HPDE6-E6E7 (cell line): Measurements from ENCODE around the gene HOXD10.

Experiments used
- DNase-seq: peaks from one replicate; pipeline ENCODE4 v3.0.0; 2011; ENCODE audit warnings: missing footprints; ENCODE audit errors: extremely low spot score

The HOXD10 gene

DNA sequence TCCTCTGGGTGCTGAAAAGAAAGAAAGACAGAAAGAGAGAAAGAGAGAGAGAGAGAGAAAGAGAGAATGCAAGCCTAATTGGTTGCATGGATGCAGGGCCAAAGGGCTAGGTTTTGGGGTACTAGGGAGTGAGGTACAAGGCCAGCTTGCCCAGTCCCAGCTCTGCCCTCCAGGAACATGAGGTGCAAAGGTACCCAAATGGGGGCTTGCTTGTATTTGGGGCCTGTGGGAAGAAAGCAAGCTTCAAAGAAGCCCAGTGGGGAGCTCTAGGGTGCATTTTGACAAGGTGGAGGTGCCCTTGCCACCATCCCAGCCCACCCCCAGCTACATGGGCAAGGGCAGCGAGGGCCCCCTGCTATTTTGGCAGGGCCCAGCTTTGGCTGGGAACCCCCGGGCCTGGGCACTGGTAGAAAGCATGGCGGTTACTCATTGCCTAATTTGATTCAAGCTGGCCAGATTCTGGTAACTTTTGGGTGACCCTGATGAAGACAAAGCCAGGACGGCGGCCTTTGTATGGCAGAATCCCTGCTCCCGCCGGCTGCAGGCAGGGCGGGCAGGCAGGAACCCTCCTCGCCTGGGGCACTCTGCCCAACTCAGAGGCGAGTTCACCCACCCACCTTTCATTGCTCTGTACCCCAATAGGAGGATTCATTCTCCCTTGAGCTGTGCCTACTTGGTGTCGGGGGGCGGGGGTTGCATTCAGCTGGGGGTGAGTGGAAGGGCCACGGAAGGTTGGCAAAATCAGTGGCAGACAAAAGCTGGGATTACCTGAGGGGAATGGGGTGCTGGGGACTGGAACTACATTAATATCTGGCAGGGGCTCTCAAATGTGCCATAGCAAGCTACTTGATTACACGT, 34.2 kb downstream of the HOXD10 start:
- no peak for DNase-seq

DNA sequence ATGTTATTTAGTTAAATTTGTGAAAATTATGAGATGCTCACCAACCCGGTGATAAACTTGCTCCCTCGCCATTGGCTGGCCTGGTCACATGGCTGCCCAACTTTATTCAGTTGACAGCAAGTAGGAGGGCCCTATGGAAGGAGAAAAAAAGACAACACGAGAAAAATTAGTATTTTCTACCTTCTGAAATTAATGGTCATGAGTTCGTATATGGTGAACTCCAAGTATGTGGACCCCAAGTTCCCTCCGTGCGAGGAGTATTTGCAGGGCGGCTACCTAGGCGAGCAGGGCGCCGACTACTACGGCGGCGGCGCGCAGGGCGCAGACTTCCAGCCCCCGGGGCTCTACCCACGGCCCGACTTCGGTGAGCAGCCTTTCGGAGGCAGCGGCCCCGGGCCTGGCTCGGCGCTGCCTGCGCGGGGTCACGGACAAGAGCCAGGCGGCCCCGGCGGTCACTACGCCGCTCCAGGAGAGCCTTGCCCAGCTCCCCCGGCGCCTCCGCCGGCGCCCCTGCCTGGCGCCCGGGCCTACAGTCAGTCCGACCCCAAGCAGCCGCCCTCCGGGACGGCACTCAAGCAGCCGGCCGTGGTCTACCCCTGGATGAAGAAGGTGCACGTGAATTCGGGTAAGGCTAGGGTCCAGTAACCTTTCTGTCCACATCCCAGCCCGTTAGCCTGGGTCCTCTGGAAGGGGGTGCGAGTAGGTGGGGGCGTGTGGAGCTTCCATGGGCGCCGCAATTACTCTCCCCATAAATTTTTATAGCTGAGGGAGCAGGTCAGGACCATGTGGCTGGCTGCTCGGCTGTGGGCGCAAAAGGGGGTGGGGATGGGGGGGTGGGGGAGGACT, 35.1 kb downstream of the HOXD10 start, which contains the start of gene HOXD4:
HOXD4 (plus strand) TSS at position 109 of the 846 bp plus-strand sequence; CDS start at position 193, 84 bp downstream.
- DNase-seq, result no peak

DNA sequence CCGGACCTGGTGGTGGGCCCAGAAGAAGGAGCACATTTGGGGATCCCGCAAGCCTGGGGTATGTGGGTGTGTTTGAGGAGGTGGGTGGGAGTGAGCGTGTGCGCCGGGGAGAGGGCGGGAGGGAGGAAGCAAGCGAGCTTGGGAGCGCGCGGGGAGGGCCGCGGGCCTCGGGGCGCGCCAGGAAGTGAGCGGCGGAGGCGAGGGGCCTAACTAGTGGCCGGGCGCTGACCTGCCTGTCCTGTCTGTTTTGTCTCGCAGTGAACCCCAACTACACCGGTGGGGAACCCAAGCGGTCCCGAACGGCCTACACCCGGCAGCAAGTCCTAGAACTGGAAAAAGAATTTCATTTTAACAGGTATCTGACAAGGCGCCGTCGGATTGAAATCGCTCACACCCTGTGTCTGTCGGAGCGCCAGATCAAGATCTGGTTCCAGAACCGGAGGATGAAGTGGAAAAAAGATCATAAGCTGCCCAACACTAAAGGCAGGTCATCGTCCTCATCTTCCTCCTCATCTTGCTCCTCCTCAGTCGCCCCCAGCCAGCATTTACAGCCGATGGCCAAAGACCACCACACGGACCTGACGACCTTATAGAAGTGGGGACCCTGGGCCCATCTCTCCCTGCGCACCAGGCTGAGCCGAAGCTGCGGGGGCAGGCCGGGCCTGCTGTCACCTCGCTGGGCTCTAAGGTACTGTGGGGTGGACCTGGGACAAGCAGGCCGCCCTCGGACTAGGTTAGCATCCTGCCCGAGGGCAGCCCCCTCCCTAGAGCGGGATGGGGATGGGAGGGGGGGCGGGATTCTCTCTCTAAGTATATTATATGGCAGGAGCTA, 36.0 kb downstream of the HOXD10 start:
- DNase-seq, result no peak

DNA sequence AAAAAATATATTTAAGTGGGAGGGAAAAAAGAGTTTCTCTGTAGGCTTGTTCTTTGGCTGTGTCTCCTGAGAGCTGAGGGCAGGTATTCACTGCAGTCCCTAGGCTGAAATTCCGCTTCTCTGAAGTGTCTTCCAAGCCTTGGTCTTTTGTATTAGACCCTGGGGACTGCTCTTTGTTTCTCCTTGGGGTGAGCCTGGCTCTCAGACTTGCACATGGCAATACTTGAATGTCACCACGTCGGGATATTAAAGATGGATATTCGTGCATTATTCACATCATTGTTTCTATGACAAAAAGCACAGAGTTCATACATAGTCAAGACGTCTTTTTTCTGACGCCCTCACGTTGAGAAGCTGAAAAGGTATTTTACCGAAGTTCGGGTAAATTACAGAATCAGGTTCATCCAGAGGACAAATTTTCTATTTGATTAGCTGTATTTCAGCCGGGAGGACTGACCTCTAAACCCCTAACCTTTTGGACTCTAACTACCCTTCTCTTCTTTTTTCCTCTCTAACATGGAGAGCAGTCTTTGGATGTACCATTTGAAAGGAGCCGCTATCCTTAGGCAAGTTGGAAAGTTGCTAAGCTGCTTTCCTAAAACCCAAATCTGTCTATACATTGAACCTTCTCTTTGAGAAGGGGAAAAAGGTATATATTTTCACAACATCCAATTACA, 38.1 kb downstream of the HOXD10 start:
- no peak for DNase-seq

DNA sequence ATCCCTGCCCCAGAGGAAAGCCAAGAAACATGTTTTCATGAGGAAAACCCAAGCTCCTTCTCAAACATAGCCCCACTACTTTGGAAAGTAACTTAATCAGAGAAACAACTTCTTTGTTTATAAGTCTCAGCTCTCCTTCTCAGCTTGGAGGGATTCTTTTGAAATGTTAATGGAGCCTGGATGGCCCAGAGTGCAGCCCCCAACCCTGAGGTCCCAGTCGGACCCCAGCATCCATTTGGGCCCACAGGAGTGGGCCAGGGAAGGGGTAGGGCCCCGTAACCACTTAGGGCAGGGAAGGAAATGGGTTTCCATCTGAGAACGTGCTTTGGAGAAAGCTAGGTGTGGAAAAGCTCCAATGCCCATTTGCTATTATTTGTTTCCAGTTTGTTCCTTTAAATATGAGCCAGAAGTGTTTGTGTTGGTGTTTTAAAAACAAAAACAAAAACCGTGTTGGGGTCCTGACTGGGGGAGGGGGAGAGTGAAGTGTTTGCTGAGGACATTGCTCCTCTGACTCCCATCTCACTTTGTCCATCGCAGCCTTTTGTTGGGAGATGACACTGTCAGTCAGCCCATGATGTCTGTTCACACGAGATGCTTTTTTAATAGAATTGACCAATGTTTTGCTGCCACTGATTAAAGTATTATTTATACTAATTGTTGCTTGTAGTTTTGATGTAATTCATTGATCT, 38.9 kb downstream of the HOXD10 start:
- DNase-seq, result no peak

DNA sequence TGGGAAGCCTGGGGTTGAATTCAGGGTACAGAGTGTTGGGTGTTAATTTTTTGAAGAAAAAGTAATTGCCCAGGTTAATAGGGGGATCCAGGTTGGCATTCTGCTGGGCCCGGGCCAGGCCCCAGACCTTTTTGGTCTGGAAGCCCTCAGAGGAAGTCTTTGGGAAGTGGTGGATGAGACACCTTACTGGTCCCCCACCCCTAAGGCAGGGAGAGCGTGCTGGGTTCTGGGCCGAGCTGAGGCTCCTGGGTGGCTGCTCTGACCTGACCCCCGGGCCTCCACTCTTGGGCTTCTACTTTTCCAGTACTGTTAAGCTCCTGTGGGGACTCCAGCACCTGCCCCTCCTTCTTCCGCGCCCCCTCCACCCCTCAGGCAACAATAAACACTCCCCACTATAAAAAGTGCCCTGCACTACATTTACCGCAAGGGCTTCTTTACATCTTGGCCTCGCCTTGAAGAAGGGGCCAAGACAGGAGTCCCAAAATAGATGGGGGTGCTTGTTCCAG, 39.8 kb downstream of the HOXD10 start:
- DNase-seq, result no peak

DNA sequence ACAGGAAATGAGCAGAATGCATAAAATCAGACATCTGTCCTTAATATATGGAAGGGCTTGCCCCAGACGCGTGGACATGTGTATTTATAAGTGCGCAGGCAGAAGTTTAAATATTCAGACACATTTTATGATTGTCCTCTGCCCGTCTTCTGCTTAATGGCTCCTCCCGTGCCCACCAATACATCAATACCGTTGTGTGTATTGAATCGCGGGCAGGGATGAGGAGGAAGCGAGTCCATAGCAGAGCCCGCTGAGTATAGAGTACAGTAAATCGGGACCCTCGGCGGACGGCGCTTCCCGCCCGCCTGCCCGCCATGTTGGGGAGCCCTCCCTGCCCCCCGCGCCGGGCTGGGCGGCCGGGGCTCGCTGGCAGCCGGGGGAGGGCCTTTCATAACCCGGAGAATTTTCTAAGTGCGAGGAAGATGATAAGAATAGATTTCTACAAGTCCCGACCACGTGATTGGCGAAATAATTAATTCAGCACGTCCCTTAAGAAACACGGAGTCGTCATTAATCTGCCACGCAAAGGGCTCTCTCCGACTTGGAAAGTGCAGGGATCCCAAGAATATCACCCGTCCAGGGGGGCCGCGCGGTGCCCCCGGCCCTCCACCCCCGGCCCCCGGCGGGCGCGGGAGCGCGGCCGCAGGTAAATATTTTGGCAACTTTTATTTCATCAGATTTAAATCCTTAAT, 40.4 kb downstream of the HOXD10 start, which contains the start of gene HOXD3:
HOXD3 (plus strand) TSS at position 501 of the 692 bp plus-strand sequence. CDS start 11,808 bp downstream, outside the sequence.
- DNase-seq, result no peak

DNA sequence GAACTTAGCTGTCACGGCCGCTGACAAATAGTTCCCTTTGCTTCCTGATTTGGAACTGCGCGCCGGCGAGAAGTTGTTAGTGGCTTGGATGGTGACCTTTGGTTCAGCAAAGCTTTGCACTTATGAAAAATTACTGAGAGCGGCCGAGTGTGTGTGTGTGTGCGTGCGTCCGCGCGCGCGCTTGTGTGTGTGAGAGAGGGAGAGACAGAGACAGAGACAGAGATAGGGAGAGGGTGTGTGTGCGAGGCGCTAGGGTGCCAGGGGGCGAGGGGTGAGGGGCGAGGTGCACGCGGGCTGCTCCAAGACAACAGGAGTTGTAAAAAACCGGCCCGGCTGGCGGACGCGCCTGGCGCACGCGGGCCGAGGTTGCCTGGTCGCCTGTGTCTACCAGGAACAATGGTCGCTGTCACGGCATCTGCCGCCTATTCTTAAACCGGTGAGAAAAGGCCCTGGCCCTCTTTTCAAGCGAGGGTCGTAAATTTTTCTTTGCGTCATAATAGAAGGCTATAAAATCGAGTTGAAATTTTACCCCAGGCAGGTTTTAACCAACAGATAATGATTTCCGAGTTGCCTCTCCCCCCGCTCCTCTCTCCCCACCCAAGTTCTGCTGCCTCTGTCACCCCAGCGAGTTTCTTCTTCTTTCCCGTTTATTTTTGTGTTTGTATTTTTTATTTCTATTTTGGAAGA, 41.1 kb downstream of the HOXD10 start:
- DNase-seq, result no peak

DNA sequence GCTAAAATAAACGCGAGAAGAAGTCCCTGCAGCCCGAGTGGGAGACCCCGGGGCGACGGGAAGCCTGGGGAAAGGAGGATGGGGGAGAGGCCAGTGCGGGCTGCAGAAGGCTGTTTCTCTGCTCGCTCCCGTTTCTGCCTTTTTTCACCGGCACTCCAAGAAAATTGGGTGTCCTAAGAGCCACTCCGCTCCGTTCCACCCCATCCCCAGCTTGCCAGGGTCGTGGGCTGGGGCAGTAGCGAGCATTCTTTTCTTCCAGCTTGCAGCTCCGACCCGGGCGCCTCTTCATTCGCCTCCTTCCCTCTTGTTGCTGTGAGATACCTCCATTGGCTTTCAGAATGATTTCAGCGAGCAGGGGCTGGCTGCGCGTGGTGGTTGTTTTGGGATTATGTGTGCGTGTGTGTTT, 41.6 kb downstream of the HOXD10 start:
- DNase-seq, result no peak

DNA sequence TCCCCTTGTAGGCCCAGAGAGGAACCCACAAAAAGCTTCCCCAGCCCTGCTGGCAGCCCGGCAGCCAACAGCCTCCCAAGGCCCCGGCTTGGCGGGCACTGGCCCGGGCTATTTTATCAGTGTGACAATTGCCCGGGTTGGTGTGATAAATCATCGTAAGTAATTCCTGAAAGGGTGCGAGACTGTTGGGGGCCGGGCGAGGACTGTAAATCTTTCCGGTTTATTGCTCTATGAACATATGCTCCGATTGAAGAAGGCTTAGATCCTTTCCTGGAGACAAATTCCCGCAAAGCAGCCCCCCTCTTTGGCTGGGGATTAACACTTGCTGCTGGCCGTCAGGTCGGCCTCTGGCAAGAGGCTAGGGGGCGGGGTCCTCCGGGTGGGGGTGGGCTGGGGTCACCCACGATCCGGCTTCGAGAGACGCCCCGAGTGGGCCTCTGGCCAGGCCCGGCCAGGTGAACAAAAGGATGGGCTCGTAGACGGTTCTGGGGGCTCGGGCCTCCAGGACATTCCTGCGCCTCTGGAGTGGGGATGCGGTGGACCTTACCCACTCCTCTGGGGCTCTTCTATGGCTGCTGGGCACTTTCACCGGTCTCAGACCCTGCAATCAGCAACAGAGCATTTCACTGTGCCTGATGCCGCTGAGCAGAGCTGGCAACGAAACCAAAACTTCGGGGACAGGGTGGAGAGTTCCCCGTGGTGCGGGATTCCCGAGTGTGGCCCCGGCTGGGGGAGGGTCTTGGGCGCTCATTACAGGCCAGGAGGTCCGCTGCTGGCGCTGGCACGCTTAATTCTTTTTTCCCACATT, 42.5 kb downstream of the HOXD10 start:
- DNase-seq, result no peak

DNA sequence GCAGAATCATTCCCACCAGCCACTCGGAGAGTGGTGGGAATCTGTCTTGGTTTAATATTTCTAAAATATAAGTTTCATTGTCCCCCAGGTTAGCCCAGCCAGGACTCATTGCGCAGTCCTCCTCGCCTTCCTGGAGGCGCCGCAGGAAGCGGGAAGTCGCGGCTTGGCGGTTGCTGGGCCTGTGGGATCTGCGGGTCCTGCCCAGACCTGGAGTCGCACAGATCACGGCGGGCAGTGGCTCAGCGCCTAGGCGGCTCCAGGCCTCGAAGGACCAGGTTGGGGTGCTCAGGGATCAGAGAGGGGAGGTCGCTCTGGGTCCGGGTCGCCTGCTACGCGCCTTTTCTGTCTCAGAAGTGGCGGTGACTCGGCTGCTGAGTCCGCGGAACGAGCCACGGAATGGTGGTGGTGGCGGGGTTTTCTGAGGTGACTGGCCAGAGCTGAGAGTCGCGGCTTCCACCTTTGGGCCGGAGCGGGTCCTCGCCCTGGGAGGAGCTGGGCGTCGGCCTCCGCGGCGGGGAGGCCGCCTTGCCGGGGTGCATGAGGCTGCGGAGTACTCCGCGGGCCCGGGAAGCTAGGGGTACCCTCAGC, 43.2 kb downstream of the HOXD10 start:
- no peak for DNase-seq

DNA sequence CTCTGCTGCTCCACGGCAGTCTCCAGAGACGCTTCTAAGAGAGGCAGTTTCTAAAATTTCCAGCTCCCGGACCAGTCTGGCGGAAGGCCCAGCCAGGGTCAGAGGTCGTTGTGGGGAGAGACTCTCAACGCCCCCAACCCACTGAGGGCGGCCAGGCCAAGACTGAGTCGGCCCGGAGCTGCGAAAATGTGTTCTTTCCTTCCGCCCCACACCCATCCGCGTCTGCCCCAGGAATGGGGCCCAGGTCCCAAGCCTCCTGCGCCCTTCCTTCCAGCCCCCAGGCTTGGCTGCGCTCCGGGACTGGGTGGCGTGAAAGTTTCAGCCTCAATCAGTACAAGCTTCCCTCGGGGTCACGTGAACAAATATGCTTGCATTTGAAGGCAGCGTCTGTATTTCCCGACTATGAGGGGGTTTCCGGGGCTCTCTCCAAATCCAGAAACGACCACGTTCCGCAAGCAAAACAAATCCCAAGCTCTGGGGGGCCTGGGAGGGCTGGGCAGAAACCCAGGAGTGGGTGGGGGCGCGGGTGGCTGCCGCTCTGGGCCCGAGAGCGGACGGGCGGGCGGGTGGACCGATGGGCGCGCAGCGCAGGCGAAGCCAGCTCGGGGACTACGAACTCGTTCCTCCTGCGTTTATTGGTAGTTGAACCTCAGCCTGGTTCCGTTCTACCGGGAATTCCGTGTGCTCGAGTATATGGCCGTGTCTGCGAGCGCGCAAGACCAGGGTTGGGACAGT, 43.8 kb downstream of the HOXD10 start:
- DNase-seq, result no peak

DNA sequence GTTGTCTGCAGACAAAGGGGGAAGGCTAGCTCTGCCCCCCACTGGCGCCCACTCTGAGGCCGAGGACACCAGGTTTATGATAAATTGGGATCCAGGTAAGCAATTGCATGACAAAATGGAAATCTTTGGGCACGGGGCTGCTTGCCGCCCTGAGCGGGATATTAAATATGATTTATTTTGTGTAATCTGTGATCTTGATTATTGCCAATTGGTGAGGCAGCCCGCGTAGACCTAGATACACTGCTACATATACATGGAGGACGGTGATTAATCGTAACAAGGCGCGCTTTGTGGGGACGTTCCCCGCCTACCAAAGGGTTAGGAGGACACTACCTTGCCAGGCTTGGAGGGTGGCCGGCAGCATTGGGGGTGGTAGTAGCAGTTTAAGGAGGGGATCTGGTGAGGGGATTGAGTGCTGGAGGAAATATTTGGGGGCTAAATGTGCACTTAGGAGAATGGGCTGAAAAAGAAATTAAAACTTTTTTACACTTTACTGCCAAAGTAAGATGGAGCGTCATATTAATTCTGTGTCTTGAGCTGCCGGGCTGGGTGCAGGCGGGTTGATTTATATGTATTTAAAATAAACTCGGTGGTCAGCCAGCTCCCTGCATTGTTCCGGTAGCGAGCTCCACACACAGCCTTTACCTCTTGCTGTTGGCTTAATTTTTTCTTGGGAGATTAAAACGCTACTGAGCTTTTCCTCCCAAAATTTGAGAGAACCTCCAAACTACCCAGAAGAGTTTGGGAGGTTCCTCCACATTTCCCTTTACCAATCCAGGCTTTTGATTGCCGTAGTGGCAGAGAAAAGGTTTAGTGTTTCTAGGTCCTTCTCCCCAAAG, 44.6 kb downstream of the HOXD10 start:
- no peak for DNase-seq

DNA sequence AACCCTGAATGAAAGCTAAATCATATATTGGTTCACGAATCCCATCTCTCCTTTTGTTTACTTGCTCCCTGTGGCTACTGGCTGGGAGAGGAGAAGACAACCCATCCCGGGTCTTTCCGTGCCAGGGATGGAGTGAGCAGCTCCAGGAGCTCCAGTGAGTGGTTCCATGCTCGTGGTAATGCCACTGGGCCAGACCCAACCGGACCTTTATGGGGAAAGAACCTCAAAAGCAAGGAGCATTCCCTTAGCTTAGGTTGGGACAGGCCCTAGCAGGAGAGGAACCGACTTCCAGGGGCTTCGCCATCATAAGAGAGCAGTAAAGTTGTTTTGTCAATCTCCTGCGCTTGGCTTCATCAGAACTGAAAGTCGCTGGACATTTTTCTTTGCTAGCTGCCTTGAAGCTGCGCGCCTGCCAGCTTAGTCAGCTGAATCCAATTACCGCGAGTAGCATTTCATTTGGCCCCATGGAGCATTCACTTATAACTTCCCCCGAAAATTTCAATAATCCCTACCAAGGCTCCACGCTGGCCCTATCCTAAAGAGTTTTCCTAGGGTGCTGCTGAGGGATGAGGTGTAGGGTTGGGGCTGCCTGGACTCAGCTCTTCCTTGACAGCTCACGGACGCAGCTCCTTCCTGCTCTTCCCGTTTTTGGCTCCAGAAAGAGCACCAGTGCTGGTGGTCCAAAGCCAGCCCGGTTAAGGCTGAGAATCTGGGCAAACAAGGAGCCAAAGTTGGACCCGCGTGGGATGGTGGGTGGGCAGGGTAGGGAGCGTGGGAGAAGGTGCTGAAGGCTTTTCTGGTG, 45.4 kb downstream of the HOXD10 start:
- DNase-seq, result no peak

DNA sequence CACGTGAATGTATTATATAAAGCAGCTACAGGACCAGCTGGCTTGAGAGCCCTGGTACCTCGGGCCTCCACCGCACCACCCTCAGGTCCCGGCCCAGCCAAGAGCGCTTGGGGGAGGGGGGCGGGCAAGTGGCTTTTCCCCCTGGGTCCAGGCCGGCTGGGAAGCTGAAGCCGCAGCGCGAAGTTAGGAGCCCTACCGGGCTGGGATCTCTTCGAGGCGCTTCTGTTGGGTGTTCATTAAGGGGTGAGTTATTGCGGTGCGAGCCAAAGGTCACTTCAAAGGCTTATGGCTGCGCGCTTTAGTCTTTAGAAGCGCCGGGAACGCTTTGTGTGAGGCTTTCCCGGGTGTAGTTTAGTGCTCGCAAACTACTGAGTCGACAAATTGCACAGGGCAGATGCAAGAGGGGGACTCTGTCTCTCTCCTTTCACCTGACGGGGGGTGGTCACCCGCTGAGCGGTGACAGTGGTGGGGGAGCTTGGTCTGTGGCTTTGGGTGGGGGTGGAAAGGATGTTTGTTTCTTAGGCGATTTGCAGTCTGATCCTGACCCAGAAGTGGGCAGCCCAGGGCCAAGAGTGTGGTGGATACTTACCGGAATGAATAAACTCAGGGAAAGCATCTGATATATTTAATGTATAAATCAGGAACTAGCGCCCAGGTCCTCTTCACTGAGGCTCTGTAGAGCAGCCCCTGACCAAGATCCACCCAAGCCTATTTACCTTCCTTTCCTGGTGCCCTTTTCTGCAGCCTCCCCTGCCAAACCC, 46.5 kb downstream of the HOXD10 start:
- no peak for DNase-seq
